Hair follicle dermal papilla cell (primary cell): Measurements from ENCODE around the gene EFCAB12. TPM values are rescaled to one million over a fixed set of nuclear protein-coding genes. Genes with fewer than 3 reads are reported as not detected.
A peak's percentile ranks its signal among the peaks of the same experiment; 100 is the strongest.

Experiments
- small RNA-seq: library from RNA; depleted of rRNA; stranded (forward); fragments of <200 nt; gene quantifications from one replicate; pipeline ENCODE3, GENCODE V24; 2012
- total RNA-seq: library from RNA; depleted of rRNA; stranded (reverse); fragments of >200 nt; gene quantifications from 2 replicates; pipeline ENCODE4 v1.2.3, GENCODE V29; 2012

Gene EFCAB12
- total RNA-seq, result under 0.01 TPM in 1 of 2 replicates, not detected in the other

DNA sequence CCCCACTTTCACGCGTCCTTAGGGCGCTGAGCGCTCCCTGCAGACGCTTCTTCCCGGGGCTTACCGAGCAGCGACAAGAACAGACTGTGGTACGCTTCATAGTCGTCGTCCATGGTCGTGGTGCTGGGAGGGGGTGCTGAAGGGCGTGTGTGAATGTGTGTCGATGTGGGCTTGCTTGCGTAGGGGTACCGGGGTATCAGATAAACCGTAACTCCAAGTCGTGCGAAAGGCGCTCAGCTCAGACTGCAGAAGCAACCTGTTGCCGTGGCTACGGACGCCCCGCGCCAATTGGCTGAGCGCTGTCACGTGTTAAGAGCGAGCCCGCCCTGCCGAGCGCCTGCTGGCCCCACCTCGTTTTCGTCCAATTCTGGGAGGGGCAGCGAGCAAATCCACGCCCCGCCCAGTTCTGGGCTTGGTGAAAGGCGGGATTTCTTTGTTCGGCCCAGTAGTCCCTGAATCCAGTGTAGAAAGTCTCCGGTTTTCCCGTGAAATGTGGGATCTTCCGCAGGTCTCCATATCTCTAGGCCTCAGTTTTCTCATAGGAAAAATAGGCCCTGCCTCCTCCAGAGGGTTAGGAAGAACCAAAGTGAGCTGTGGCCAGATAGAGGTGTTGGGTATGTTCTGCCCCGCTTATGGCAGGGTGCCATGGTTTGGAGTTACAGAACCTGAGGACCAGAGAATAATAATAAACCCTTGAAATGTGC, at the start of gene EFCAB12:
TSS of gene EFCAB12 (minus strand) at position 261 of the 704 bp plus-strand sequence. CDS start at position 113, 148 bp downstream.

GRCh38 chr3:129439817-129440617, 11.6 kb upstream of the EFCAB12 start, which contains the start of the genes IFT122 and MBD4:
IFT122 (plus strand) TSS chr3:129440224; CDS start chr3:129440331, 107 bp downstream.
MBD4 (minus strand) TSS chr3:129439948; CDS start chr3:129439833, 115 bp downstream.

Small RNA genes within 50 kb of the gene (small RNA-seq; reads per million reads assigned to genes)
- gene SNORA7B, result 1.0 reads per million, percentile 20 among the genes with 10 or more reads in this experiment

Other genes with a start within 250 kb of the EFCAB12 start
- gene CNBP, start 244.7 kb downstream of the EFCAB12 start, total RNA-seq, result 223 and 243 TPM in 2 replicates
- gene COPG1, start 179.0 kb downstream of the EFCAB12 start, total RNA-seq, result 402 and 424 TPM in 2 replicates
- gene HMCES, start 149.8 kb downstream of the EFCAB12 start, total RNA-seq, result 9.6 and 9.9 TPM in 2 replicates
- 26.5 and 38.5 TPM in 2 replicates for gene MBD4, start 11.3 kb upstream of the EFCAB12 start, total RNA-seq
- gene IFT122, start 11.6 kb upstream of the EFCAB12 start, total RNA-seq, result 38.5 and 53.5 TPM in 2 replicates
- gene RHO, start 100.0 kb upstream of the EFCAB12 start, total RNA-seq, result not detected in 2 replicates
- gene H1-8, start 114.5 kb upstream of the EFCAB12 start, total RNA-seq, result not detected in 2 replicates
- gene PLXND1, start 178.0 kb upstream of the EFCAB12 start, total RNA-seq, result 195 and 238 TPM in 2 replicates